K562 (cell line): ENCODE results near the gene OR8B8. TPM values are rescaled to one million over a fixed set of nuclear protein-coding genes. Genes with fewer than 3 reads are reported as not detected.

Experiments
- ATAC-seq: fragments of 200-7000 bp; cut with Tn5 transposase; 3 replicates; pipeline ENCODE4 v1.9.1; 2020; ENCODE audit warnings: moderate library complexity
- BruUV-seq: library from RNA; stranded (reverse); fragments of 400-500 nt; replicated peaks from 2 replicates; lab custom pipeline; 2021; lab: Mats Ljungman, UMichigan
- CTCF ChIA-PET: fragments of 300-600 bp; formaldehyde crosslinking; extraction: SDS; loops from one replicate; lab custom pipeline; 2021; ENCODE audit warnings: low intra/inter-chr PET ratio; lab: Yijun Ruan, JAX
- POLR2A ChIA-PET: fragments of 300-600, 350-650 bp; sonication (Branson Sonifier 250); formaldehyde crosslinking; extraction: SDS; loops from one replicate; lab custom pipeline; 2021; ENCODE audit warnings: antibody characterized with exemption, inconsistent platforms; lab: Yijun Ruan, JAX
- DNase-seq, 4 experiments: peaks; one replicate each; pipeline versions ENCODE4 v3.0.0 to v3.0.0-alpha.2; 2011 to 2018; ENCODE audit warnings: low spot score in 3 of 4, mixed read lengths in 3 of 4; ENCODE audit errors: extremely low read depth in 1 of 4
- FAIRE-seq: peaks from 2 replicates; lab custom pipeline; 2011; peaks lifted over from hg19 to GRCh38; lab: Jason Lieb, UNC
- H2AFZ ChIP-seq: 2 replicates; pipeline ENCODE4 v1.6.0; 2011; ENCODE audit warnings: low read depth, low read length, control low read depth, inconsistent platforms
- H3K27ac ChIP-seq: fragments of 200-600 bp; 3 replicates; pipeline ENCODE4 v1.8.0; 2011; ENCODE audit warnings: low read depth, mild to moderate bottlenecking, control low read depth, inconsistent platforms, low read length, moderate library complexity, mixed read lengths; ENCODE audit errors: extremely low read depth
- H3K27me3 ChIP-seq, 2 experiments: fragments of 300-600 bp in 1 of 2; 2 replicates in 1 of 2; 3 replicates in 1 of 2; pipeline versions ENCODE4 v1.6.0 to v1.8.0; 2011; ENCODE audit warnings: inconsistent platforms in 2 of 2, low read length in 2 of 2, mild to moderate bottlenecking in 1 of 2, mixed read lengths in 1 of 2, moderate library complexity in 1 of 2; ENCODE audit not compliant: control insufficient read depth in 2 of 2, insufficient read depth in 2 of 2
- H3K36me3 ChIP-seq: fragments of 300-600 bp; 3 replicates; pipeline ENCODE4 v1.8.0; 2011; ENCODE audit warnings: mild to moderate bottlenecking, low read length, inconsistent platforms; ENCODE audit not compliant: control insufficient read depth, insufficient read depth
- H3K4me1 ChIP-seq, 2 experiments: fragments of 200-600 bp in 1 of 2; replicated peaks in 1 of 2; 2 replicates in 1 of 2; 3 replicates in 1 of 2; pipeline versions ENCODE4 v1.5.1 to v1.8.0; 2011; ENCODE audit warnings: inconsistent platforms in 2 of 2, low read length in 2 of 2, mild to moderate bottlenecking in 1 of 2, mixed read lengths in 1 of 2, moderate library complexity in 1 of 2; ENCODE audit not compliant: control insufficient read depth in 2 of 2, insufficient read depth in 2 of 2
- H3K4me2 ChIP-seq: 2 replicates; pipeline ENCODE4 v1.6.1; 2011; ENCODE audit warnings: low read length, control low read depth, inconsistent platforms, mixed read lengths; ENCODE audit not compliant: insufficient read depth
- H3K4me3 ChIP-seq: fragments of 200-600 bp; sonication (generic), shearing (Covaris generic); 2 replicates; pipeline ENCODE4 v1.5.1; 2016; ENCODE audit warnings: control low read depth, inconsistent platforms
- H3K79me2 ChIP-seq: fragments of 200-600 bp; 3 replicates; pipeline ENCODE4 v1.8.0; 2011; ENCODE audit warnings: low read length, inconsistent platforms; ENCODE audit not compliant: control insufficient read depth, insufficient read depth
- H3K9ac ChIP-seq, 2 experiments: 2 replicates each; pipeline versions ENCODE4 v1.6.0 to v1.6.1; 2011; ENCODE audit warnings: low read depth in 2 of 2, low read length in 2 of 2, control low read depth in 1 of 2, inconsistent platforms in 1 of 2, mild to moderate bottlenecking in 1 of 2, mixed read lengths in 1 of 2; ENCODE audit not compliant: insufficient read depth in 1 of 2
- H3K9me1 ChIP-seq: one replicate; pipeline ENCODE4 v1.6.0; 2011; ENCODE audit warnings: inconsistent platforms, mild to moderate bottlenecking, low read length, moderate library complexity; ENCODE audit not compliant: control insufficient read depth, insufficient read depth
- H3K9me3 ChIP-seq: replicated peaks from 2 replicates; pipeline ENCODE4 v1.5.1; 2011; ENCODE audit warnings: low read depth, low read length, inconsistent platforms; ENCODE audit not compliant: control insufficient read depth, insufficient read depth
- H4K20me1 ChIP-seq: replicated peaks from 2 replicates; pipeline ENCODE4 v1.6.1; 2011; ENCODE audit warnings: low read length, inconsistent platforms, mixed read lengths; ENCODE audit not compliant: control insufficient read depth, insufficient read depth
- DEAF1 ChIP-seq: fragments of 450-650 bp; formaldehyde crosslinking; IDR thresholded peaks from 2 replicates; pipeline ENCODE4 v1.4.0; 2020; ENCODE audit warnings: mild to moderate bottlenecking, moderate library complexity
- FOXK2 ChIP-seq, 2 experiments: fragments of 450-650 bp; IDR thresholded peaks in 1 of 2; conservative IDR thresholded peaks in 1 of 2; 2 replicates each; pipeline ENCODE4 v1.6.1; 2016; ENCODE audit warnings: low read depth in 2 of 2, mild to moderate bottlenecking in 1 of 2
- LARP7 ChIP-seq: fragments of 450-650 bp; IDR thresholded peaks from 2 replicates; pipeline ENCODE4 v1.6.1; 2016
- NR2C2 ChIP-seq, 2 experiments: fragments of 200-800 bp in 1 of 2; sonication (Bioruptor generic) in 1 of 2; sonication (generic) in 1 of 2; formaldehyde crosslinking in 1 of 2; IDR thresholded peaks; 2 replicates each; pipeline versions ENCODE4 v1.6.1 to v1.8.0; 2016 to 2022; ENCODE audit warnings: mild to moderate bottlenecking in 1 of 2, missing compliant biosample characterization in 1 of 2, missing genetic modification characterization in 1 of 2, missing genetic modification reagents in 1 of 2
- REST ChIP-seq, 2 experiments: fragments of 450-650 bp; formaldehyde crosslinking in 1 of 2; IDR thresholded peaks; 2 replicates each; pipeline versions ENCODE4 v1.4.0 to v1.6.1; 2014 to 2020; ENCODE audit warnings: mild to moderate bottlenecking in 2 of 2, borderline replicate concordance in 1 of 2, low read depth in 1 of 2
- ZNF282 ChIP-seq: sonication (generic); formaldehyde crosslinking; IDR thresholded peaks from 2 replicates; pipeline ENCODE4 v1.8.1; 2023; ENCODE audit warnings: missing genetic modification reagents
- ZNF384 ChIP-seq: IDR thresholded peaks from 2 replicates; pipeline ENCODE4 v1.6.1; 2012; ENCODE audit warnings: low read depth, low read length, improper control_type of control experiment
- ZNF512 ChIP-seq: IDR thresholded peaks from 2 replicates; pipeline ENCODE4 v1.6.1; 2016; ENCODE audit warnings: missing genetic modification characterization, missing compliant biosample characterization
- WGBS: fragments of 100-300 bp; shearing (Covaris generic); methylation state at CpG from one replicate; pipeline ENCODE4 v1.1.6; 2016; ENCODE audit warnings: low coverage, mixed read lengths; ENCODE audit not compliant: insufficient coverage; ENCODE audit errors: missing lambda C conversion rate; 5-methylcytosine and 5-hydroxymethylcytosine counted together
- in situ Hi-C: fragments of 300-500 bp; cut with MboI; formaldehyde crosslinking; loops from 4 replicates; pipeline ENCODE4 v1.15.0; 2018; ENCODE audit warnings: inconsistent platforms, mixed read lengths
- intact Hi-C: fragments of 100-400 bp; cut with micrococcal nuclease; formaldehyde crosslinking; loops from 2 replicates; pipeline ENCODE4 v1.14.2; 2022
- polyA plus RNA-seq, 8 experiments: library from polyadenylated mRNA; depleted of rRNA in 4 of 8; stranded (reverse) in 5 of 8; unstranded in 3 of 8; fragments of >200 nt; fragmentation: Nextera tagmentation in 2 of 8; fragmentation: Illumina TruSeq in 1 of 8; extraction: Ambion mirVana in 2 of 8; extraction: Trizol in 1 of 8; gene quantifications; 2 replicates each; pipeline versions ENCODE4 v1.2.1 to v1.2.3, GENCODE V29; 2011 to 2014; ENCODE audit warnings: inconsistent platforms in 1 of 8, missing spikeins in 1 of 8
- total RNA-seq, 7 experiments: library from RNA; depleted of rRNA in 6 of 7; stranded (reverse); fragments of >200 nt in 6 of 7; fragmentation: Illumina TruSeq in 2 of 7; extraction: Trizol in 2 of 7; gene quantifications; 2 replicates each; pipeline versions ENCODE4 v1.2.1 to v1.2.3, GENCODE V29; 2011 to 2021; ENCODE audit warnings: low replicate concordance in 1 of 7

OR8B8 gene
- total and polyA plus RNA-seq, 9 of the 15 experiments (the other 6 are each of a cell fraction or from before 2014, with no cell fraction given): 0.18 TPM; not detected in 8

DNA sequence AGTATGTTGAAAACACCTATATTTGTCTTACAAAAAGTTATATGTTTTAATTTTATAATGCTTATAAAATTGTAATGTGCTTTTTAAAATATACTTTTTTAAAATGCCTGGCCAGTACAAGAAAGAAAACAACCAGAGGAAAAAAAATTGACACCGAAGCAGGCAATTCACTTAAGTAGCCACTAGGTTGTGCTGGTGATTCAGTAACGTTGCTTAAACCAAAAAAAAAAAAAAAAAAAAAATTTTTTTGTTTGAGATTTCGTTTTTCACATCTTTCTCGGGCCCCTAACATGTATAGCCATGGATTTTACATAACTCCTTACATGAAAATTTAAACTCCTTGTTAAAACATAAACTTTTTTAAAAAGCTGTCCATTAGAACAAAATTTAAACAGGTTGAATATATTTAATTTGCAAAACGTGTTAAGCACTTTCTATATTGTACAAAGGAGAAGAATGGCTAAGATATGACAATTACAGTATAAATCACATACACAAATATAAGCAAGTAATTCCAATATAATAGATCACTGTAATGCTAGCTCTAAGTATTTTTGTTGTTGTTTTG lies 30.1 kb downstream of the OR8B8 start:
- Histone ChIP-seq H3K9me3 (no peaks in the 10 kb centered on the region), H3K9me1 (no peaks in the 10 kb centered on the region), H3K27me3 (no peaks in the 10 kb centered on the region), H4K20me1 (no peaks in the 10 kb centered on the region), H3K36me3 (no peaks in the 10 kb centered on the region), H3K79me2 (no peaks in the 10 kb centered on the region), H2AFZ (no peak overlapping the region), H3K9ac (no peak overlapping the region), H3K27ac (no peak overlapping the region), H3K4me1 (no peaks in the 10 kb centered on the region), H3K4me3 (no peak overlapping the region), H3K4me2 (no peak overlapping the region)
- intact Hi-C loops (loop anchor here (1.0 to 10.0 kb wide), 4 partner anchors 171 to 421 kb away; partner anchors contain the start of gene ESAM), in situ Hi-C loops (loop anchor here (5.0 to 25.0 kb wide), 3 partner anchors 172 to 422 kb away; partner anchors contain the start of gene ESAM)
- CTCF ChIA-PET: interaction anchor here (0.6 to 2.3 kb wide), 13 partner anchors 35 to 450 kb away, joined by 3 to 18 read pairs (median 4); partner anchors contain the start of gene ROBO3
- 18% methylated on average over 4 of the region's 5 CpGs for WGBS
- POLR2A ChIA-PET: no interaction called here
- peak; percentile 29 to 49 (median 41) for DNase-seq
- no peak for ATAC-seq
- no TSS peak for BruUV-seq
- no peak for FAIRE-seq
- TF ChIP-seq ZNF512 (tag) (peak; percentile 84), DEAF1 (CRISPR knock-in tag) (peak; percentile 54), NR2C2 (CRISPR knock-in tag; IDR thresholded peaks at IDR 0.05) (no peak), NR2C2 (tag; IDR thresholded peaks at IDR 0.05) (0 out of 2 replicates have a peak, but pooled peaks have one; percentile 18), LARP7 (no peak), ZNF384 (peak; percentile 98), ZNF282 (no peak), REST (IDR thresholded peaks at IDR 0.05; ENCODE audit: borderline replicate concordance) (peak; percentile 37; the same call in 1 of the 2 replicates), REST (CRISPR knock-in tag; IDR thresholded peaks at IDR 0.05; ENCODE audit: low read depth) (no peak), FOXK2 (conservative IDR thresholded peaks at IDR 0.05 in 1 of 2, IDR thresholded peaks at IDR 0.05 in 1 of 2; ENCODE audit: low read depth in 2 of 2) (0 out of 4 replicates have a peak, but pooled peaks of 1 of the 2 experiments have one; percentile 29)
